IMR-90 (cell line): Measurements from ENCODE around the gene ATP1A4.

ENCODE experiments used
- BHLHE40 ChIP-seq: fragments of 150-350 bp; IDR thresholded peaks from 2 replicates; pipeline ENCODE4 v1.6.1; 2016; ENCODE audit warnings: mild to moderate bottlenecking, low read depth, low read length
- CHD1 ChIP-seq: IDR thresholded peaks from 2 replicates; pipeline ENCODE4 v1.6.1; 2012; ENCODE audit warnings: low read depth, low read length, improper control_type of control experiment
- MAZ ChIP-seq: IDR thresholded peaks from 2 replicates; pipeline ENCODE4 v1.6.1; 2012; ENCODE audit warnings: low read depth, mild to moderate bottlenecking, low read length, improper control_type of control experiment, moderate library complexity, borderline replicate concordance
- MXI1 ChIP-seq: IDR thresholded peaks from 2 replicates; pipeline ENCODE4 v1.6.1; 2012; ENCODE audit warnings: low read depth, mild to moderate bottlenecking, low read length, moderate library complexity, borderline replicate concordance
- POLR2A ChIP-seq: IDR thresholded peaks from 2 replicates; pipeline ENCODE4 v1.6.1; 2012; ENCODE audit warnings: mild to moderate bottlenecking, low read depth, low read length
- RCOR1 ChIP-seq: IDR thresholded peaks from 2 replicates; pipeline ENCODE4 v1.6.1; 2012; ENCODE audit warnings: mild to moderate bottlenecking, low read length, improper control_type of control experiment; ENCODE audit not compliant: insufficient replicate concordance
- SMC3 ChIP-seq: fragments of 150-350 bp; IDR thresholded peaks from 2 replicates; pipeline ENCODE4 v1.6.1; 2016; ENCODE audit warnings: low read depth, mild to moderate bottlenecking, antibody characterized with exemption, low read length, moderate library complexity
- TF ChIP-seq, protein P1 (sequence below): conservative IDR thresholded peaks from 2 replicates; pipeline ENCODE4 v1.5.1; 2012; ENCODE audit warnings: mild to moderate bottlenecking, low read depth, low read length, improper control_type of control experiment

DNA sequence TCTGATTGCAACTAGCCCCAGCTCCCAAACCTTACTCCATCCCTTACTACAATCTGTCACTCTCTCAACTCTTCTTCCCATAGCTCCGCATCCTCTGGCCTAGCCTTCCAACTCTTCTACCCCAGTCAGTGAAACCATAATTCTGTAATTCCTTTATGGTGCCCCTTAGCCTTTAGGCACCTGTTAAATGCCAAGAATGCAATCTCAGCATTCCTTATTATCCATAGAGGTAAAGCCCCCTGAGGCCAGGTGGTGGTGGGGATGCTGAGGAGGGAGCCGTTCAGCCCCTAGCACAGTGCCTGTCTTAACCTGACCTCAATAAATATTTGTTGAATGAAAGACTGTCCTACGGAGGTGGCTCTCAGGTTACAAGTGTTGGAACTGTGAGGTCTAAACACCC is 21.8 kb upstream of the ATP1A4 start:
- TF ChIP-seq, protein P1, sequence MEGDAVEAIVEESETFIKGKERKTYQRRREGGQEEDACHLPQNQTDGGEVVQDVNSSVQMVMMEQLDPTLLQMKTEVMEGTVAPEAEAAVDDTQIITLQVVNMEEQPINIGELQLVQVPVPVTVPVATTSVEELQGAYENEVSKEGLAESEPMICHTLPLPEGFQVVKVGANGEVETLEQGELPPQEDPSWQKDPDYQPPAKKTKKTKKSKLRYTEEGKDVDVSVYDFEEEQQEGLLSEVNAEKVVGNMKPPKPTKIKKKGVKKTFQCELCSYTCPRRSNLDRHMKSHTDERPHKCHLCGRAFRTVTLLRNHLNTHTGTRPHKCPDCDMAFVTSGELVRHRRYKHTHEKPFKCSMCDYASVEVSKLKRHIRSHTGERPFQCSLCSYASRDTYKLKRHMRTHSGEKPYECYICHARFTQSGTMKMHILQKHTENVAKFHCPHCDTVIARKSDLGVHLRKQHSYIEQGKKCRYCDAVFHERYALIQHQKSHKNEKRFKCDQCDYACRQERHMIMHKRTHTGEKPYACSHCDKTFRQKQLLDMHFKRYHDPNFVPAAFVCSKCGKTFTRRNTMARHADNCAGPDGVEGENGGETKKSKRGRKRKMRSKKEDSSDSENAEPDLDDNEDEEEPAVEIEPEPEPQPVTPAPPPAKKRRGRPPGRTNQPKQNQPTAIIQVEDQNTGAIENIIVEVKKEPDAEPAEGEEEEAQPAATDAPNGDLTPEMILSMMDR, result no peak
- TF ChIP-seq POLR2A (no peak), MXI1 (no peak), BHLHE40 (no peak), RCOR1 (no peak), MAZ (no peak), SMC3 (no peak), CHD1 (no peak)
